A549 (cell line): ENCODE measurements around the gene GNAS-AS1.

Experiments used
- CHD2 ChIP-seq: fragments of 150-350 bp; IDR thresholded peaks from 2 replicates; pipeline ENCODE4 v1.6.1; 2014; ENCODE audit warnings: low read length; ENCODE audit not compliant: partially characterized antibody
- CHD4 ChIP-seq: fragments of 200-600 bp; sonication (generic); IDR thresholded peaks from 2 replicates; pipeline ENCODE4 v1.6.1; 2016; ENCODE audit warnings: antibody characterized with exemption, mild to moderate bottlenecking, borderline replicate concordance
- EP300 ChIP-seq, 2 experiments: fragments of >200 bp; sonication (Bioruptor Twin); formaldehyde crosslinking; IDR thresholded peaks; 2 replicates in 1 of 2; 3 replicates in 1 of 2; pipeline ENCODE4 v1.6.1; 2016 to 2017
- NR3C1 ChIP-seq: fragments of >200 bp; sonication (Bioruptor Twin); formaldehyde crosslinking; IDR thresholded peaks from 3 replicates; pipeline ENCODE4 v1.6.1; 2017
- POLR2A ChIP-seq: IDR thresholded peaks from 2 replicates; pipeline ENCODE4 v1.6.1; 2012; ENCODE audit warnings: mild to moderate bottlenecking, low read length
- POLR2AphosphoS2 ChIP-seq: conservative IDR thresholded peaks from 2 replicates; pipeline ENCODE4 v1.6.1; 2012; ENCODE audit warnings: low read length, improper control_type of control experiment, inconsistent platforms
- RCOR1 ChIP-seq: fragments of 150-350 bp; IDR thresholded peaks from 2 replicates; pipeline ENCODE4 v1.6.1; 2014; ENCODE audit warnings: antibody characterized with exemption, low read length, low read depth
- RFX5 ChIP-seq: fragments of 450-650 bp; IDR thresholded peaks from 2 replicates; pipeline ENCODE4 v1.7.1; 2014; ENCODE audit warnings: antibody characterized with exemption, mild to moderate bottlenecking, moderate library complexity
- TF ChIP-seq, protein P1 (sequence below): fragments of >200 bp; sonication (Bioruptor Twin); formaldehyde crosslinking; IDR thresholded peaks from 3 replicates; pipeline ENCODE4 v1.5.1; 2016
- TF ChIP-seq, protein P2 (sequence below): fragments of 200-600 bp; sonication (generic); IDR thresholded peaks from 2 replicates; pipeline ENCODE4 v1.6.1; 2016; ENCODE audit warnings: antibody characterized with exemption, mild to moderate bottlenecking, moderate library complexity
- TF ChIP-seq, protein P3 (sequence below): fragments of 150-350 bp; IDR thresholded peaks from 2 replicates; pipeline ENCODE4 v1.6.1; 2014; ENCODE audit warnings: low read depth, mild to moderate bottlenecking, low read length

DNA sequence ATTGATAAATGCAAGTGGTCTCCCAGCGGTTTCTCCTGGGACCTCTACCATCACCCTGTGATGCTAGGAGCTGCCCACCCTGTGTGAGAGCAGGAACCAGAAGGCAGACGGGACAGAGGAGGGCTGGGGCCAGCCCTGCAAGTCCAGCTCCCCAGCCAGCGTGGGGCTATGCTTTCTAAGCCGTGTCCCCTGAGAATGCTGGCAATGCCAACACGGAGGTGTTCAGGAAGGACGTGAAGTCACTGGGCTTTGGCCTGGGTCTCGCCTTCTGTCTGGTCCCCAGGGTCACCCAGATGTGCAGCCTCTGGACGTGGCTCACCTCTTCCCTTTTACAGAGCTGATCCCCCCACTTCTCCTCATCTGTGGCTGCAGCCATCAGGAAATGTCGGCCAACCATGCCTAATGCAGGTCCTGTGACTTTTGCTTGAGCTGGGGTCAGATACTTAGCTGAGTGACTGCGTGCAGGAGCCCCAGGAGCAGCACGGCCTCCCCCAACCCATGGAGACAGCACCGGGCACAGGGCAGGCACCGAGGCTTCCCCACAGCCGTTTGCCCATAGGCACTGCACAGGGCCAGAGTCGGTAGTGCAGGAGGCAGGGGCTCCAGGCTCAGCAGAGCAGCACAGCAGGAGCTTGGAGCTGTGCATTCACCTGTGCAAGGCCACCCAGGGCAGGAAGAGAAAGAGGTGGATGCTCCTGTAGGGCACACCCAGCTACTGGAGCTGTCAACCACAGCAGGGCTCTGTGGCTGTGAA lies 66.2 kb downstream of the GNAS-AS1 start:
- TF ChIP-seq POLR2A, result no peak
- TF ChIP-seq, protein P1, sequence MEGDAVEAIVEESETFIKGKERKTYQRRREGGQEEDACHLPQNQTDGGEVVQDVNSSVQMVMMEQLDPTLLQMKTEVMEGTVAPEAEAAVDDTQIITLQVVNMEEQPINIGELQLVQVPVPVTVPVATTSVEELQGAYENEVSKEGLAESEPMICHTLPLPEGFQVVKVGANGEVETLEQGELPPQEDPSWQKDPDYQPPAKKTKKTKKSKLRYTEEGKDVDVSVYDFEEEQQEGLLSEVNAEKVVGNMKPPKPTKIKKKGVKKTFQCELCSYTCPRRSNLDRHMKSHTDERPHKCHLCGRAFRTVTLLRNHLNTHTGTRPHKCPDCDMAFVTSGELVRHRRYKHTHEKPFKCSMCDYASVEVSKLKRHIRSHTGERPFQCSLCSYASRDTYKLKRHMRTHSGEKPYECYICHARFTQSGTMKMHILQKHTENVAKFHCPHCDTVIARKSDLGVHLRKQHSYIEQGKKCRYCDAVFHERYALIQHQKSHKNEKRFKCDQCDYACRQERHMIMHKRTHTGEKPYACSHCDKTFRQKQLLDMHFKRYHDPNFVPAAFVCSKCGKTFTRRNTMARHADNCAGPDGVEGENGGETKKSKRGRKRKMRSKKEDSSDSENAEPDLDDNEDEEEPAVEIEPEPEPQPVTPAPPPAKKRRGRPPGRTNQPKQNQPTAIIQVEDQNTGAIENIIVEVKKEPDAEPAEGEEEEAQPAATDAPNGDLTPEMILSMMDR, result no peak
- TF ChIP-seq, protein P2, sequence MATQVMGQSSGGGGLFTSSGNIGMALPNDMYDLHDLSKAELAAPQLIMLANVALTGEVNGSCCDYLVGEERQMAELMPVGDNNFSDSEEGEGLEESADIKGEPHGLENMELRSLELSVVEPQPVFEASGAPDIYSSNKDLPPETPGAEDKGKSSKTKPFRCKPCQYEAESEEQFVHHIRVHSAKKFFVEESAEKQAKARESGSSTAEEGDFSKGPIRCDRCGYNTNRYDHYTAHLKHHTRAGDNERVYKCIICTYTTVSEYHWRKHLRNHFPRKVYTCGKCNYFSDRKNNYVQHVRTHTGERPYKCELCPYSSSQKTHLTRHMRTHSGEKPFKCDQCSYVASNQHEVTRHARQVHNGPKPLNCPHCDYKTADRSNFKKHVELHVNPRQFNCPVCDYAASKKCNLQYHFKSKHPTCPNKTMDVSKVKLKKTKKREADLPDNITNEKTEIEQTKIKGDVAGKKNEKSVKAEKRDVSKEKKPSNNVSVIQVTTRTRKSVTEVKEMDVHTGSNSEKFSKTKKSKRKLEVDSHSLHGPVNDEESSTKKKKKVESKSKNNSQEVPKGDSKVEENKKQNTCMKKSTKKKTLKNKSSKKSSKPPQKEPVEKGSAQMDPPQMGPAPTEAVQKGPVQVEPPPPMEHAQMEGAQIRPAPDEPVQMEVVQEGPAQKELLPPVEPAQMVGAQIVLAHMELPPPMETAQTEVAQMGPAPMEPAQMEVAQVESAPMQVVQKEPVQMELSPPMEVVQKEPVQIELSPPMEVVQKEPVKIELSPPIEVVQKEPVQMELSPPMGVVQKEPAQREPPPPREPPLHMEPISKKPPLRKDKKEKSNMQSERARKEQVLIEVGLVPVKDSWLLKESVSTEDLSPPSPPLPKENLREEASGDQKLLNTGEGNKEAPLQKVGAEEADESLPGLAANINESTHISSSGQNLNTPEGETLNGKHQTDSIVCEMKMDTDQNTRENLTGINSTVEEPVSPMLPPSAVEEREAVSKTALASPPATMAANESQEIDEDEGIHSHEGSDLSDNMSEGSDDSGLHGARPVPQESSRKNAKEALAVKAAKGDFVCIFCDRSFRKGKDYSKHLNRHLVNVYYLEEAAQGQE, result no peak
- TF ChIP-seq RFX5, result no peak
- no peak for TF ChIP-seq EP300 (IDR thresholded peaks at IDR 0.05)
- TF ChIP-seq CHD2, result no peak
- no peak for TF ChIP-seq CHD4
- no peak for TF ChIP-seq NR3C1
- no peak for TF ChIP-seq RCOR1
- TF ChIP-seq, protein P3, sequence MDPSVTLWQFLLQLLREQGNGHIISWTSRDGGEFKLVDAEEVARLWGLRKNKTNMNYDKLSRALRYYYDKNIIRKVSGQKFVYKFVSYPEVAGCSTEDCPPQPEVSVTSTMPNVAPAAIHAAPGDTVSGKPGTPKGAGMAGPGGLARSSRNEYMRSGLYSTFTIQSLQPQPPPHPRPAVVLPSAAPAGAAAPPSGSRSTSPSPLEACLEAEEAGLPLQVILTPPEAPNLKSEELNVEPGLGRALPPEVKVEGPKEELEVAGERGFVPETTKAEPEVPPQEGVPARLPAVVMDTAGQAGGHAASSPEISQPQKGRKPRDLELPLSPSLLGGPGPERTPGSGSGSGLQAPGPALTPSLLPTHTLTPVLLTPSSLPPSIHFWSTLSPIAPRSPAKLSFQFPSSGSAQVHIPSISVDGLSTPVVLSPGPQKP, result no peak
- TF ChIP-seq POLR2AphosphoS2, result no peak
